SU-DHL-6 (cell line): ENCODE data around the gene SST.

ENCODE experiments used
- EZH2phosphoT487 ChIP-seq: fragments of 200-600 bp; sonication (generic), shearing (Covaris generic); conservative IDR thresholded peaks from 2 replicates; pipeline ENCODE4 v1.6.1; 2018; ENCODE audit warnings: mild to moderate bottlenecking, antibody characterized with exemption, low read length, moderate library complexity, mixed read lengths
- TF ChIP-seq, protein P1 (sequence below): fragments of 200-600 bp; sonication (generic); IDR thresholded peaks from one replicate; pipeline ENCODE4 v1.5.1; 2017; ENCODE audit warnings: antibody characterized with exemption, mild to moderate bottlenecking, low read length, moderate library complexity; ENCODE audit not compliant: insufficient read depth, poor library complexity, severe bottlenecking

DNA sequence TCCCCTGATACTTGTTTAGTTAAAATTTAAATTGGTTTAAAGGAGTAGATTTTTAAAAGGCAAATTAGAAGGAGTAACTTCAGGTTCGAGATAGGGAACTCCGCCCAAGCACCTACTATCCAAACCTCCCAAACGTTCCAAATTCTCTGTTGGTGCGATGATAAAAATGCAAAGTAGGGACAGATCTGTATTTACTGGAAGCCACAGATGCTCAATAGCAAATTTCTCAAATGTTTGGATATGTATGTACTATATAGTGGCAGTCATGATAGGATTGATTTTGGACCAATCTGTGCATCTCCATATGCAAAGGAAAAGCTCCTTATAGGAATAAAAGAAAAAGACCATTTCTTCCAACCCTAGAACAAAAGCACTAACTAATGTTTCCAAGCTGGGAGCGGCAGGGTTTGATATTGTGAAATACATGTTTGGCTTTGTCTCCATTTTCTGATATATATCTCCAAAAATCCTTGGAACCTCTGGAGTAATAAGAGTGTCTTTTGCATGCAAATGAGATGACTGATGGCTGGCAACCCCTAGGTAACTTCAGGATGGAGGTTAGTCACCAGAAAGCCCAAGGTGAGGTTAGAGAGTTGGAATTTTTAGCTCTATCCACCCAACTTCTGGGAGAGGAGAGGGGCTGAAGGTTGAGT, 16.6 kb upstream of the SST start:
- TF ChIP-seq, protein P1, sequence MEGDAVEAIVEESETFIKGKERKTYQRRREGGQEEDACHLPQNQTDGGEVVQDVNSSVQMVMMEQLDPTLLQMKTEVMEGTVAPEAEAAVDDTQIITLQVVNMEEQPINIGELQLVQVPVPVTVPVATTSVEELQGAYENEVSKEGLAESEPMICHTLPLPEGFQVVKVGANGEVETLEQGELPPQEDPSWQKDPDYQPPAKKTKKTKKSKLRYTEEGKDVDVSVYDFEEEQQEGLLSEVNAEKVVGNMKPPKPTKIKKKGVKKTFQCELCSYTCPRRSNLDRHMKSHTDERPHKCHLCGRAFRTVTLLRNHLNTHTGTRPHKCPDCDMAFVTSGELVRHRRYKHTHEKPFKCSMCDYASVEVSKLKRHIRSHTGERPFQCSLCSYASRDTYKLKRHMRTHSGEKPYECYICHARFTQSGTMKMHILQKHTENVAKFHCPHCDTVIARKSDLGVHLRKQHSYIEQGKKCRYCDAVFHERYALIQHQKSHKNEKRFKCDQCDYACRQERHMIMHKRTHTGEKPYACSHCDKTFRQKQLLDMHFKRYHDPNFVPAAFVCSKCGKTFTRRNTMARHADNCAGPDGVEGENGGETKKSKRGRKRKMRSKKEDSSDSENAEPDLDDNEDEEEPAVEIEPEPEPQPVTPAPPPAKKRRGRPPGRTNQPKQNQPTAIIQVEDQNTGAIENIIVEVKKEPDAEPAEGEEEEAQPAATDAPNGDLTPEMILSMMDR, result no peak
- no peak for TF ChIP-seq EZH2phosphoT487
